Spleen (tissue), 7 donors: Measurements from ENCODE around the gene CTSH.

Experiments
- POLR2A ChIP-seq, 3 donors: fragments of 450-650 bp; IDR thresholded peaks; one replicate each; pipeline ENCODE4 v1.5.1; 2017; ENCODE audit warnings: antibody characterized with exemption in 3 of 3, mild to moderate bottlenecking in 1 of 3
- TF ChIP-seq, protein P1 (sequence below), 11 experiments: fragments of 200-600 bp in 7 of 11; fragments of 450-650 bp in 4 of 11; sonication (generic) in 4 of 11; IDR thresholded peaks in 8 of 11; conservative IDR thresholded peaks in 3 of 11; 1 replicate in 7 of 11; 2 replicates in 4 of 11; pipeline versions ENCODE4 v1.4.0 to v1.8.0; 2016 to 2021; ENCODE audit warnings: antibody characterized with exemption in 11 of 11, inconsistent platforms in 4 of 11, mild to moderate bottlenecking in 1 of 11
- donor health status: DM: no; HTN: no; CAD: no; lungs with moderate emphysema.
- donor health status: DM: no; HTN: no; CAD: no.
- donor health status: DM: no; HTN: no; CAD: no.

DNA sequence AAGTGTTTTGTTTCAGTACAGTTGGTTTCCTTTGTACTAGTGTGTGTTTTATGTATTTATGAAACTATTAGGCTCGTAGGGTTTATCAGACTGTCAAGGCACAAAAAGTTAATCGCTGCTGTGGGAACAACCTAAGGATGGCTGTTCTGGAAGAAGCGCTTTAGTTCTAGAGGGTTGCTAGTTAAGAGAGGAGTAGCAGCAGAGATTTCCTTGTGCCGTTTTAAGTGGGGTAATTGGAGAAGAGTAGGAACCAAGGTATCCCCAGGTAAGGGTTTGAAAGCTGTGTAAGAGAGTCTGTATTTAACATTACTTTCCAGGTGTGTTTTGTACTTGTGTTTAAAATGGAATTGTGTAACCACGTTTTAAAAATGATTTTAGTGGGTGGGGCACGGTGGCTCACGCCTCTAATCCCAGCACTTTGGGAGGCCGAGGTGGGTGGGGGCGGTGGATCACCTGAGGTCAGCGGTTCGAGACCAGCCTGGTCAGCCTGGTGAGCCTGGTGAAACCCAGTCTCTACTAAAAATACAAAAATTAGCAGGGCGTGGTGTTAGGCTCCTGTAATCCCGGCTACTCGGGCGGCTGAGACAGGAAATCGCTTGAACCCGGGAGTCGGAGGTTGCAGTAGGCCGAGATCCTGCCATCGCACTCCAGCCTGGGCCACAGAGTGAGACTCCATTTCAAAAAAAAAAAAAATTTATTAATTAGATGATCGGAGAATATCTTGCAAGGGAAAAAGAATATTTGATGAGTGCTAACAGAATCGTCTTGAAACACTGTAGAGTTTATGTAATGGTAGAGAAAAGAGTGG is 69.5 kb downstream of the CTSH start:
- TF ChIP-seq, protein P1, sequence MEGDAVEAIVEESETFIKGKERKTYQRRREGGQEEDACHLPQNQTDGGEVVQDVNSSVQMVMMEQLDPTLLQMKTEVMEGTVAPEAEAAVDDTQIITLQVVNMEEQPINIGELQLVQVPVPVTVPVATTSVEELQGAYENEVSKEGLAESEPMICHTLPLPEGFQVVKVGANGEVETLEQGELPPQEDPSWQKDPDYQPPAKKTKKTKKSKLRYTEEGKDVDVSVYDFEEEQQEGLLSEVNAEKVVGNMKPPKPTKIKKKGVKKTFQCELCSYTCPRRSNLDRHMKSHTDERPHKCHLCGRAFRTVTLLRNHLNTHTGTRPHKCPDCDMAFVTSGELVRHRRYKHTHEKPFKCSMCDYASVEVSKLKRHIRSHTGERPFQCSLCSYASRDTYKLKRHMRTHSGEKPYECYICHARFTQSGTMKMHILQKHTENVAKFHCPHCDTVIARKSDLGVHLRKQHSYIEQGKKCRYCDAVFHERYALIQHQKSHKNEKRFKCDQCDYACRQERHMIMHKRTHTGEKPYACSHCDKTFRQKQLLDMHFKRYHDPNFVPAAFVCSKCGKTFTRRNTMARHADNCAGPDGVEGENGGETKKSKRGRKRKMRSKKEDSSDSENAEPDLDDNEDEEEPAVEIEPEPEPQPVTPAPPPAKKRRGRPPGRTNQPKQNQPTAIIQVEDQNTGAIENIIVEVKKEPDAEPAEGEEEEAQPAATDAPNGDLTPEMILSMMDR (IDR thresholded peaks at IDR 0.05 in 8 of 11, conservative IDR thresholded peaks at IDR 0.05 in 3 of 11) = no peak
- TF ChIP-seq POLR2A (IDR thresholded peaks at IDR 0.05) = no peak
